Measurements from ENCODE around the gene SMPDL3B.
"Not testable (repeated sequence)": the region's sequence is repeated elsewhere in the genome, so short reads cannot be mapped to it uniquely, and the experiment has no call there.

SMPDL3B gene

DNA sequence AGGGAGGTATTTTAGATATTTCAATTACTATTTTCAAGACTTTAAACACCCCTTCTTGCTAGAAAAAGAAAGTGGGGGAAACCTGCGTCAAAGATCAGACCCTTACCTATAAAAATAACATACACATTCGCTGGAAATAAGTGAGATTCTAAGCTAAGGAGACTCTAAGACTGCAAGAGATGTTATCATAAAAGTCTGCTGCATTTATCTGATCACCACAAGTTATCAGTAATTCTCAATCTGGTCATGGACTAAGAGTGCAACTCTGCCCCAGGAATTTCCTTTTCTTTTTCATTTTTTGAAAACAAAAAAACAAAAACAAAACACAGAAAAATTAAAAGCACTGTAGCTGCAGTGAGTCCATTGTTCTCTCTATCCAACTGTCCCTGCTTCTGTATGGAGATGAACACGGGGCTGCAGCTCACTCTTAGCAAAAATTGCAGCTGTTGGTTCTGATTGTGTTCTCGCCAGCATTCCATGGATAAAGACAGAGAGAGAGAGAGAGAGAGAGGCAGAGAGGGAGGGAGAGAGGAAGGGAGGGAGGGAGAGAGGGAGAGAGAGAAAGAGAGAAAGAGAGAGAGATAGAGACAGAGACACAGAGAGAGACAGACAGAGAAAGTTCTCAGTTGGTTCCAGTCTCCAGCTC, 39.1 kb downstream of the SMPDL3B start:
- no peak for DNase-seq

DNA sequence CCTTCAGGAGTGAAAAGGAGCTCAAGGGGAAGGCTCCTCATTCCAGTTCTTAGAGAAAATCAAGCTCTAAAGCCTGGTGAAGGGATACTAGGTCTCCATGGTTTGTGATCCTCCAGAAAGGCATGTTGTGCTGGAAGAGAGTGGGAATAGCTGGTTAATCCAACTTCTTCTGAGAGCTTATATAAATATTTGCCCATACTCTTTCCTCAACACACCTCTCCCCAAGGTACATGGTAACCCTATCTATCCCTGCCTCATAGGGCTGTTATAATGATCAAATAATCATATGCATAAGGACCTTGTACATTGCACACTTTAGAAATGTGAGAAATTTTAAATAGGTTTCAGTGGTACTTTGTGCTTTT, 39.6 kb downstream of the SMPDL3B start:
- no peak for DNase-seq

GRCh38 chr1:27979151-27979858, 44.5 kb downstream of the SMPDL3B start:
- DNase-seq = no peak

GRCh38 chr1:27979859-27980201, 45.0 kb downstream of the SMPDL3B start:
- DNase-seq = no peak

GRCh38 chr1:27980216-27980845, 45.5 kb downstream of the SMPDL3B start:
- DNase-seq = no peak

GRCh38 chr1:27981145-27981544, 46.3 kb downstream of the SMPDL3B start:
- DNase-seq = no peak

GRCh38 chr1:27990920-27991537, 56.2 kb downstream of the SMPDL3B start:
- DNase-seq = no peak

DNA sequence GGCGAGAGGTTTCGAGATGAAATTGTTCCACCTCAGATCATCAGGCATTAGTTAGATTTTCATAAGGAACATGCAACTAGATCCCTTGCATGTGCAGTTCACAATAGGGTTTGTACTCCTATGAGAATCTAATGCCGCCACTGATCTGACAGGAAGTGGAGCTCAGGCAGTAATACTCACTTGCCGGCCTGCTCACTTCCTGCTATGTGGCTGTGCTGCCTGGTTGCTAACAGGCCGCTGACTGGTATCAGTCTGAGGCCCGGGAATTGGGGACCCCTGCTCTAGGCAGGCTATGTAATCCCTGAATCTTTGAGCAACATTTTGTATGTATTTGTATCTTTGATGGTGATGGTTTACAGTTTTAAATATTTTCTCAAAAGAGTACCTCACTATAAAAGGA, 57.5 kb downstream of the SMPDL3B start:
- peak; percentile 47 for DNase-seq

DNA sequence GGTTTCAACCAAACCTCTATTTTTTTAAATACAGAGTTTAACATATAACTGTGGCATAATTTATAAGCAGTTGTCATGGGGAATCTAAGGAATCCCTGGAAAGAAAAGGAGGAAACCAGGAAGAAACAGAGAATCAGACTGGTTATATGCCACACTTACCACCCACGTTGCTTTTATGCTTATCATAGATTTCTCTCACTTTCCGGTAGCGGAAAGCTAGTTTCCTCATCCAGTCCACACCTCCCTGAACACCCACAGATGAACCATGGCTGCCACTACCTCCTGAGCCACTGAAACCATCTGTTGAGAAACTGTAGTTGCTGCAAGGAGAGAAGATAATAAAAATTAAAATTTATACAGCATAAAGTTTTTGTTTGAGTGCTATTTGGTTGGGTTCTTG, 58.4 kb downstream of the SMPDL3B start:
- peak; percentile 27 for DNase-seq

DNA sequence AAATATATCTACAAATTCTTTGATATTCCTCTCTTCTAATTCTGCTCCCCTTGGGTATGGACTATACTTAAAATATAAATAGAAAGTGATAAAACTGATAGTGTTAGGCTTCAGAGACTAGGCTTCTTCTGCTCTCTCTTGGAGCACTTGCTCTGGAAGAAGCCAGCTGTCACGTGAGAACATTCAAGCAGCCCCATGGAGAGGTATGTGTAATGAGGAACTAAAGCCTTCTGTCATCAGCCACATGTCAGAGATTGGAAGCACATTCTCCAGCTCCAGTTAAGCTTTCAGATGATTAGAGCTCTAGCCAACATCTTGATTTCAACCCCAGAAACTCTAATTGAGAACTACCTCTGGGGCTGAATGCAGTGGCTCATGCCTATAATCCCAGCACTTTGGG, 59.3 kb downstream of the SMPDL3B start:
- DNase-seq = no peak

DNA sequence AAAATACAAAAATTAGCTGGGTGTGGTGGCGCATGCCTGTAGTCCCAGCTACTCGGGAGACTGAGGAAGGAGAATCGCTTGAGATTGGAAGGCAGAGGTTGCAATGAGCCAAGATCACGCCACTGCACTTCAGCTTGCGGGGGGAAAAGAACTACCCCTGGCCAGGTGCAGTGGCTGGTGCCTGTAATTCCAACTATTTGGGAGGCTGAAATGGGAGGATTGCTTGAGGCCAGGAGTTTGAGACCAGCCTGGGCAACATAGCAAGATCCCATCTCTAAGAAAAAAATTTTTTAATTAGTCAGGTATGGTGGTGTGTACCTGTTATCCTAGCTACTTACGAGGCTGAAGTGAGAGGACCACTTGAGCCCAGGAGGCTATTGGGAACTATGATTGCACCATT, 59.7 kb downstream of the SMPDL3B start:
- DNase-seq = not testable (repeated sequence)

DNA sequence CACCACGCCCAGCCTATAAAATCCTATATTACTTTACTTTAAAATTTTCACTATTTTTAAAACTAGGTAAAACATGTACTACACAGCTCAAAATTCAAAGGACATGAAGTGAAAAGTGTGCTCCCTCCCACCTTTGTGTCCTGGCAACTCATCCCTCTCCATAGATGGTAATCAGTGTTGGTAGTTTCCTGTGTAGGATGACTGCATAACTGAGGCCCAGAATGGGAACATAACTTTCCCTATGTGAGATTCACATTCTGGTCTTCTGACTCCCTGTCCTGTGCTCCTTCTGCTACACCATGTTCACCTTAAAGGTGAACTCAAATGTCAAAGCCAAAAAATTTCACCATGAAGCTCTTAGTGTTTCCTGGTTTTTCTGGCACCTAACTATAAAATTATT, 64.3 kb downstream of the SMPDL3B start:
- DNase-seq = no peak

GRCh38 chr1:28002600-28002999, 67.8 kb downstream of the SMPDL3B start:
- no peak for DNase-seq

GRCh38 chr1:28003117-28003516, 68.3 kb downstream of the SMPDL3B start:
- not testable (repeated sequence) for DNase-seq

All from activated naive CD4-positive, alpha-beta T cell treated with Interleukin-2 at 50 U/mL for 16 hours (primary cell).